Measurements from ENCODE around the gene ADAD2.
"Not testable (repeated sequence)": the region's sequence is repeated elsewhere in the genome, so short reads cannot be mapped to it uniquely, and the experiment has no call there.

Gene ADAD2

DNA sequence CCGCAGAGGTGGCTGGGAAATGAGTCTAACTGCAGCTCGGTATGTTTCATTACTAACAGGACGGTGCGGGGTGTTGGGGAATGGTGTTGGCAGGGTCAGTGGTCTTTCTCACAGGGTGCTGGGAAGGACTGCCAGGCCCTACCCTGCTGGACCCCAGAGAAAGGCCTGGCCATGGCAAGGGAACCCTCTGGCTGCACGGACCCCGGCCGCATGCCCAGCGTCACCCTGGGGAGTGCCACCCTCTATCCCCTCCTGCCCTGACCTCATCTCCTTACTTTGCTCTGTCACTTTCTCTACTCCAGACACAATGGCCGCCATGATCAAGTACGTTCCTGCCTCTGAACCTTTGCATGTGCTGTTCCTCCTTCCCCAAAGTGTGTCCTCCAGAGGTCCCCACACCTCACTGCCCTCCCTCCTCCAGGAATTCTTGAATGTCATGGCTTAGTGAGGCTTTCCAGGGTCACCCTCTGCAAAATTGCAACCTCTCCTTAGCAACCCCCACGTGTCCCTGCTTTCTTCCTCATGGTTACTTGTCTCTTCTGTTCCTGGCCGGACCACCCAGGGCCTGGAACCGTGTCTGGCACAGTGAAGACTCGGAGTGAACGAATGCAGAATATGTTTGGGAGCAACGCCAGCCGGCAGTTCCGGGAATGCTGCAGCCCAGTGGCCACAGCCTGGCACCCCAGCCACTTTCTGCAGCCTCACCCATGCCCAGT lies 15.2 kb downstream of the ADAD2 start:
- no peak overlapping the region for H3K4me3 Mint-ChIP-seq
- DNase-seq (ENCODE audit: low spot score in 2 of 2) (no peak), ATAC-seq (replicated peaks; ENCODE audit: extremely low read depth, poor library complexity, severe bottlenecking) (no peak)
- peaks cover 4% of the 10 kb centered on the region for H3K4me1 Mint-ChIP-seq
- no peaks in the 10 kb centered on the region for H3K36me3 Mint-ChIP-seq (ENCODE audit: insufficient read depth)
- no peak overlapping the region for H3K27ac Mint-ChIP-seq (ENCODE audit: low read depth)
- H3K9me3 Mint-ChIP-seq, result no peaks in the 10 kb centered on the region
- H3K27me3 Mint-ChIP-seq, result peaks cover 8% of the 10 kb centered on the region

DNA sequence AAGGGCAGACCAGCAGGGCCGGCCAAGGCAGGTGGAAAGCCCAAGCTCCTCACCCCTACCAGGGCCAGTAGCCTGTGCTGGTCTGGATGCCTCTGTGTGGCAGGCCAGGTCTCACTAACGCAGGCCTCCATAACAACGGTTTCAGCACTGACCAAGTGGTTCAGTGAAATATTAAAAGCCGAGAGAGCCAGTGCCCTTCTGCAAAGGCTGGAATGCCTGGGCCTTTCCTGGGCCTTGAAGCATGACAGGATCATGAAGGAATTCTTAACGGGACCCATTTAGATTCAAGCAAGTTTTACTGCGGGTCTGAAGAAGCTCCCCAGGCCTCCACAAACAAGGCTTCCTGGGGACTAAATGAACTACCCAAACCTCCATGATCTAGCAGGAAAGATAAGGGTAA lies 16.3 kb downstream of the ADAD2 start:
- ATAC-seq (replicated peaks; ENCODE audit: extremely low read depth, poor library complexity, severe bottlenecking) (no peak), DNase-seq (ENCODE audit: low spot score in 2 of 2) (no peak)
- no peaks in the 10 kb centered on the region for H3K9me3 Mint-ChIP-seq
- H3K4me1 Mint-ChIP-seq, result peaks cover 4% of the 10 kb centered on the region
- no peaks in the 10 kb centered on the region for H3K36me3 Mint-ChIP-seq (ENCODE audit: insufficient read depth)
- H3K4me3 Mint-ChIP-seq, result no peak overlapping the region
- H3K27me3 Mint-ChIP-seq, result peaks cover 8% of the 10 kb centered on the region
- H3K27ac Mint-ChIP-seq (ENCODE audit: low read depth), result no peak overlapping the region

DNA sequence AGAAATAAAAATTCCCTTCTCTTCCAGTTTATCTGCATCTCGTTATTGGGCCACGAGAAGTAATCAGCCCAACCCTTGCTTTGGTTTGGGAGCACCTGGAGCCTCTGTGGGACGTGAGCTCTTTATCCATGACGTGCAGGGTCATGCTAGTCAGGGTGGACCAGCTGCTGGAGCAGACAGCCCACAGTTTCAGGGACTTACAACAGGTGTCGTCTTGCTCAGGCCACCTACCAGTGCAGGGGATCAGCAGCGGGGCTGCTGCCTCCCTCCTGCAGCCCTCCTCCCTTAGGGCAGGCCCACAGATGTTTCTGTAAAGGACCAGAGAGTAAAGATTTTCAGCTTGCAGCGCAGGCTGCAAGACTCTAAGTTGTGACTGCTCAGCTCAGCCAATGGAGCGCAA lies 16.9 kb downstream of the ADAD2 start:
- Mint-ChIP-seq H3K9me3 (no peaks in the 10 kb centered on the region), H3K27me3 (peaks cover 8% of the 10 kb centered on the region), H3K4me3 (no peak overlapping the region), H3K4me1 (peaks cover 4% of the 10 kb centered on the region), H3K36me3 (ENCODE audit: insufficient read depth) (no peaks in the 10 kb centered on the region), H3K27ac (ENCODE audit: low read depth) (no peak overlapping the region)
- ATAC-seq (replicated peaks; ENCODE audit: extremely low read depth, poor library complexity, severe bottlenecking), result no peak
- DNase-seq (ENCODE audit: low spot score in 2 of 2), result no peak

DNA sequence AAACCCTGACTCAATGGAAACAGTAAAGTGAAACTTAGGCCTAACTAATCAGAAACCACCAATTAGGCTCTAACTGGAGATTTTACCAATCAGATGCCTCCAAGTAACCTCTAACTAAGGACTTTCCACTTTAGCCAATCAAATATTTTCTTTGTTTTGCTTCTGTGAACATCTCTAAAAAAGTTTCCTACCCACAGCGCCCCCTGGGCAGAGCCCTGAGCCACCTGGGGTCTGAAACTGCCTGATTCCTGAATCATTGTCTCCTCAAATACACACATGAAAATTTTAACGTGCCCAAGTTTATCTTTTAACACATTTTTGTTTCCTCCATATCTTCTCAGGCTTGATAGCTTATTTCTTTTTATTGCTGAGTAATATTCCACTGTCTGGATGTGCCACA lies 19.0 kb downstream of the ADAD2 start:
- peaks cover 4% of the 10 kb centered on the region for H3K4me1 Mint-ChIP-seq
- H3K36me3 Mint-ChIP-seq (ENCODE audit: insufficient read depth), result no peaks in the 10 kb centered on the region
- H3K27ac Mint-ChIP-seq (ENCODE audit: low read depth), result no peak overlapping the region
- peaks cover 10% of the 10 kb centered on the region for H3K27me3 Mint-ChIP-seq
- no peak for ATAC-seq (replicated peaks; ENCODE audit: extremely low read depth, poor library complexity, severe bottlenecking)
- H3K9me3 Mint-ChIP-seq, result no peaks in the 10 kb centered on the region
- no peak for DNase-seq (ENCODE audit: low spot score in 2 of 2)
- H3K4me3 Mint-ChIP-seq, result no peak overlapping the region

DNA sequence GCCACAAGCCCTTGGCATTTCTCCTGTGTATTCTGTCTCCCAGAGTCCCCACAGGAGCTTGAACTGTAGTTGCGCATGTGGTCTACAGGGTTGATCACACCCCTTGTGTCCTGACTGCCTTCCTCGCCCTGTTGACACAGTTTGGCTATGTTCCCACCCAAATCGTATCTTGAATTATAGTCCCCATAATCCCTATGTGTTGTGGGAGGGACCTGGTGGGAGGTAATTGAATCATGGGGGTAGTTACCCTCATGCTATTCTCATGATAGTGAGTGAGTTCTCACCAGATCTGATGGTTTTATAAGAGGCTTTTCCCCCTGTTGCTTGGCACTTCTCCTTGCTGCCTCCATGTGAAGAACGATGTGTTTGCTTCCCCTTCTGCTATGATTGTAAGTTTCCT lies 21.2 kb downstream of the ADAD2 start:
- Mint-ChIP-seq H3K27me3 (peaks cover 9% of the 10 kb centered on the region), H3K36me3 (ENCODE audit: insufficient read depth) (no peaks in the 10 kb centered on the region), H3K4me3 (no peak overlapping the region), H3K27ac (ENCODE audit: low read depth) (no peak overlapping the region), H3K9me3 (no peaks in the 10 kb centered on the region), H3K4me1 (no peaks in the 10 kb centered on the region)
- ATAC-seq (replicated peaks; ENCODE audit: extremely low read depth, poor library complexity, severe bottlenecking), result no peak
- DNase-seq (ENCODE audit: low spot score in 2 of 2), result no peak

DNA sequence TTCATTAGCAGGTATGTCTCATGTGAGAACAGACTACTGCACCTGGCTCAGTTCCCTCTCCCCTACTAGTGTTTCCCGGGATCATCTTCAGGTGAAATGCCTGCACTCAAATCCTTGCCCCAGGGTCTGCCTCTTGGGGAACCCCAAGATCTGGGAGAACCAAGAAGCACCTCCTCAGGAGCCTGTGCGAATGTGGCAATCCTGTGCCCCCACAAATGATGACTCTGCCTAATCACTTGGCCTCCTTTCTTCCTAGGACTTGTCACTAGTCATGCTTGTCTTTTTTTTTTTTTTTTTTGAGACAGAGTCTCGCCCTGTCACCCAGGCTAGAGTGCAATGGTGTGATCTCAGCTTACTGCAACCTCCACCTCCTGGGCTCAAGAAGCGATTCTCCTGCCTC lies 21.7 kb downstream of the ADAD2 start:
- ATAC-seq (replicated peaks; ENCODE audit: extremely low read depth, poor library complexity, severe bottlenecking), result no peak
- no peak overlapping the region for H3K27ac Mint-ChIP-seq (ENCODE audit: low read depth)
- no peak for DNase-seq (ENCODE audit: low spot score in 2 of 2)
- H3K36me3 Mint-ChIP-seq (ENCODE audit: insufficient read depth), result no peaks in the 10 kb centered on the region
- H3K4me1 Mint-ChIP-seq, result no peaks in the 10 kb centered on the region
- no peak overlapping the region for H3K4me3 Mint-ChIP-seq
- no peaks in the 10 kb centered on the region for H3K9me3 Mint-ChIP-seq
- H3K27me3 Mint-ChIP-seq, result peaks cover 9% of the 10 kb centered on the region

DNA sequence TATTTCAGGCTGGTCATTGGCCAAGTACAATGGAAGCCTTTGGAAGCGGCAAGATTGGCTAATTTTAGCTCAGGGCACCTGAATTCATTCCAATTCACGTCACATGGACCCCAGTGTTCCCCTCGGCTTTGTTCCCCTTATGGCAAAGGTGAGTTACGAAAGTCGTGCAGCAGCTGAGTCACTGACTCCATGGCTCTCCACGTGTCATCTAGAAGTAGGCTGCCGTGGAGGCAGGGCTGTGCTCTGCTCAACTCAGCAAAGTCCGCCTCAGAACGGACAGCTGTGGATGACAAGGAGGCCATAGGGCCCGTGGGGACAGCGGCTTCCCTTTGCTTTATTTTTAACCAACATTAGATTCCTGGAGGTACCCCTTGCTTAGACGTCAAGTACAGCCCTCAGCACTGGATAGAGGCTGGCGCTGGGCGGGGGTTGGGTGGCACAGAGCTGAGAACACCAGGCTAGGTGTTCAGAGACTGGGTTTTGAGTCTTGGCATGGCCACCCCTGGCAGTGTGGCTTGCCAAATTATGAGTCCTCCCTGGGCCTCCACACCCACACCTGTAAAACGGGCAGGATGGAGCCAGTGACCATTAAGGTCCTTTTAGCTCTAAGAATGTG lies 23.6 kb downstream of the ADAD2 start:
- no peak for ATAC-seq (replicated peaks; ENCODE audit: extremely low read depth, poor library complexity, severe bottlenecking)
- DNase-seq (ENCODE audit: low spot score in 2 of 2), result no peak
- H3K9me3 Mint-ChIP-seq, result no peaks in the 10 kb centered on the region
- no peaks in the 10 kb centered on the region for H3K4me1 Mint-ChIP-seq
- H3K27ac Mint-ChIP-seq (ENCODE audit: low read depth), result no peak overlapping the region
- H3K36me3 Mint-ChIP-seq (ENCODE audit: insufficient read depth), result no peaks in the 10 kb centered on the region
- peaks cover 9% of the 10 kb centered on the region for H3K27me3 Mint-ChIP-seq
- no peak overlapping the region for H3K4me3 Mint-ChIP-seq

DNA sequence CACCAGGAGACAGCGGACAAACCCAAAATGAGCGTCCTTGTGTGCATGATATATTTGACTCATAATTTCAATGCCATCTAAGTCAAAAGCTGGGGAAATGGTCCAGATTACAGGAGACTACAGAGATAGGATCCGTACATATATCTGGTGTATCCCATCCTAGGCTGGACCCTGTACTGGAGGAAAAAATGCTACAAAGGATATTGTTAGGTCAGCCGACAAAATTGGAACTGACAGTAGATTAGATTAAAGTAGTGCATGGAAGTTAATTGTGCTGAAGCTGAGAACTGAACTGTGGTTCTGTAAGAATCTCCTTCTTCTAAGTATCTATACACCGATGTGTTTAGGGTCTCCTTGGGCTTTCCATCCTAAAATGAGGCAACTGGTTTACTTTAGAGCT lies 24.6 kb downstream of the ADAD2 start:
- ATAC-seq (replicated peaks; ENCODE audit: extremely low read depth, poor library complexity, severe bottlenecking) (no peak), DNase-seq (ENCODE audit: low spot score in 2 of 2) (no peak)
- Mint-ChIP-seq H3K27me3 (peaks cover 12% of the 10 kb centered on the region), H3K36me3 (ENCODE audit: insufficient read depth) (no peaks in the 10 kb centered on the region), H3K4me3 (no peak overlapping the region), H3K9me3 (no peaks in the 10 kb centered on the region), H3K4me1 (no peaks in the 10 kb centered on the region), H3K27ac (ENCODE audit: low read depth) (no peak overlapping the region)

DNA sequence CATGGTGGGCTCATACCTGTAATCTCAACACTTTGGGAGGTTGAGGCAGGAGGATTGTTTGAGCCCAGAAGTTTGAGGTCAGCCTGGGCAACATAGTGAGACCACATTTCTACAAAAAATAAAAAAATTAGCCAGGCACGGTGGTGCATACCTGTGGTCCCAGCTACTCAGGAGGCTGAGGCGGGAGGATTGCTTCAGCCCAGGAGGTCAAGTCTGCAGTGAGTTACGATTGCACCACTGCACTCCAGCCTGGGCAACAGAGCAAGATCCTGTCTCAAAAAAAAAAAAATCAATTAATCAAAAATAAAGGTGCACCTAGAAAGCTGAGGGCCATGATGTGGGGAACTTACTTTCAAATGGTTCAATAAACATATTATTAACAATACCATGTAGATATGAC lies 25.2 kb downstream of the ADAD2 start:
- H3K27me3 Mint-ChIP-seq, result peaks cover 18% of the 10 kb centered on the region
- not testable (repeated sequence) for DNase-seq (ENCODE audit: low spot score in 2 of 2); H3K9me3 Mint-ChIP-seq; H3K27ac Mint-ChIP-seq (ENCODE audit: low read depth); H3K4me1 Mint-ChIP-seq; ATAC-seq (replicated peaks; ENCODE audit: extremely low read depth, poor library complexity, severe bottlenecking); H3K36me3 Mint-ChIP-seq (ENCODE audit: insufficient read depth); H3K4me3 Mint-ChIP-seq

DNA sequence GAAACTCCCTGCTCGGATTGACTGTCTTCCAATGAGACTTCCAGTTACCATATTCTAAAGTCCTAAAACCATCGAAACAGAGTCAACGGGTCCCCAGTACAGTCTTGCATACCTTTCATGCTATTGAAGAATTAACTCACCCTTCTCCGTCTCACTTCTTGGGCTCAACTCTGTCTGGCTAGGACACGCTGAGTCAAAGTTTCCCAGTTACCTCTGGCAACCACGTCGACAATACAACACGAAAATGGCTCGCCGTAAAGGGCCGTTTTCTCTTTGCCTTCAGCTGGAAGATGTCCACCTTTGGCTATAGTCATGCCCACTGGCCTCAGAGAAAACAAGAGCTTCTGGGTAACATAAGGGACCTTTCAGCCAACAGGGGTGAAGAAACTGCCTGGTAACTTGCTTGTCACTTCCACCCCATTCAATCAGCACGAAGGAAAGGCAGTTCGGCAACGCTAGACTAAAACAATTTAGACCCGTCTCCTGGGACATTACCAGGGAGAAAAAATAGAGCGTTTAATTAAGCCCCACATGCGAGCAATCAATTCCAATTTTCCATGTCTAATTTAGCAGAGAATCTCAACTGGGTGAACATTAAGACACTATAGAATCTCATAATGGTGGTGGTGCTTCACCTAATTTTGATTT lies 27.3 kb downstream of the ADAD2 start:
- H3K9me3 Mint-ChIP-seq, result no peaks in the 10 kb centered on the region
- no peaks in the 10 kb centered on the region for H3K36me3 Mint-ChIP-seq (ENCODE audit: insufficient read depth)
- H3K4me1 Mint-ChIP-seq, result no peaks in the 10 kb centered on the region
- DNase-seq (ENCODE audit: low spot score in 2 of 2) (no peak), ATAC-seq (replicated peaks; ENCODE audit: extremely low read depth, poor library complexity, severe bottlenecking) (no peak)
- peaks cover 40% of the 10 kb centered on the region for H3K27me3 Mint-ChIP-seq
- H3K27ac Mint-ChIP-seq (ENCODE audit: low read depth), result no peak overlapping the region
- H3K4me3 Mint-ChIP-seq, result no peak overlapping the region

DNA sequence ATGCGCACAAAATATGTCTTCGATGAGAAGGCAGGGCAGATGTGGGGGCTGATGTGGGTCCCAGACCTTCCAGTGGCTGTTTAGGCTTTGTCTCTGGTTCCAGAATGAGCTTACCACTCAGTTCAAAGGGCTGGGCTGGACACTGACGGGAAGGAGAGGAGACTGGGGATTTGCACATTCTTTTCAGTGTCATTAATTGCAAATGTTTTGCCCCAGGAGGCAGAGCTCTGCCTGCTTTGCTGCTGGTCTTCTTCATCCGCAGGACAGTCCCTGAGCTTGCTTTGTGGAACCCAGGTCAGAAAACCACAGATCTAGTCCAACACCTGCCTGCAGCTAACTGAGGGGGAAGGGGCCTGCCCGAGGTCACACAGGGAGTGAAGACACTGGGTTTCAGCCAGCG lies 28.0 kb downstream of the ADAD2 start:
- H3K4me3 Mint-ChIP-seq, result no peak overlapping the region
- ATAC-seq (replicated peaks; ENCODE audit: extremely low read depth, poor library complexity, severe bottlenecking) (no peak), DNase-seq (ENCODE audit: low spot score in 2 of 2) (no peak)
- peaks cover 44% of the 10 kb centered on the region for H3K27me3 Mint-ChIP-seq
- H3K27ac Mint-ChIP-seq (ENCODE audit: low read depth), result no peak overlapping the region
- H3K4me1 Mint-ChIP-seq, result no peaks in the 10 kb centered on the region
- no peaks in the 10 kb centered on the region for H3K36me3 Mint-ChIP-seq (ENCODE audit: insufficient read depth)
- no peaks in the 10 kb centered on the region for H3K9me3 Mint-ChIP-seq

DNA sequence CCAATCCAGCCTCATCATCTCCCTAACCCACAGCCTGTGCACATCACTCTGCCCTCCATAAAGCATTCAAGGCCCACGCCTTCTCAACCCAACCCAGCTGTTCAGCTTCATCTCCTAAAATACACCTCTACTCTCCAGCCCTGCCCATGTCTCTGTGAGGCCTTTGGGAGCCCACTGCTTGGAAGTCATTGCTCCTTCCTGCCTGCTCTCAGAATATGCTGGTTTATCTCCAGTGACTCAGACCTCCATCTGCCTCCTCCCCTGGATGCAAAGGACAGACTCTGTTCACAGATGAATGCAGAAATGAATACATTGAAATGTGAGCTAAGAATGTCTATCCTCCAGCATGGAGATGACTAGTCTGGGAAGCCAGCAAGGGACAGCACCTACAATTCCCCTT lies 29.9 kb downstream of the ADAD2 start:
- no peak overlapping the region for H3K27ac Mint-ChIP-seq (ENCODE audit: low read depth)
- DNase-seq (ENCODE audit: low spot score in 2 of 2), result no peak
- no peaks in the 10 kb centered on the region for H3K4me1 Mint-ChIP-seq
- no peaks in the 10 kb centered on the region for H3K36me3 Mint-ChIP-seq (ENCODE audit: insufficient read depth)
- no peak for ATAC-seq (replicated peaks; ENCODE audit: extremely low read depth, poor library complexity, severe bottlenecking)
- H3K9me3 Mint-ChIP-seq, result no peaks in the 10 kb centered on the region
- no peak overlapping the region for H3K4me3 Mint-ChIP-seq
- H3K27me3 Mint-ChIP-seq, result peaks cover 50% of the 10 kb centered on the region

DNA sequence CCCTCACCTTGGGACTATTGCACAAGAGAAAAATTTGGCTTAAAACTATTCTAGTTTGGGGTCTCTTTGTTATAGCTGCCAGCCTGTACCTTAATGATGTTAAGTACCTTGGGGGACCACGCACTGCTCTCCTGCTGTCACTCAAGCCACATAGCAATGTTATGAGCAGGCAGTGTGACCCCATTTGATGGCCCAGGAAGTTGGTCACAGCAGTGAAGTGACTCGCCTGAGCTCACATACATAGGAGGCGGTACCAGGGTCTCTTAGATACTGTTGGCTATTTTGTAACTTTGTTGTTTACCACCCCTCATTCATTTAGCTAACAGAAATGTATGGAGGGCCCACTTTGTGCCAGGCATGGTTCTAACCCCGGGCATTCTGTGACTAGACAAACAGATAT lies 32.5 kb downstream of the ADAD2 start:
- DNase-seq (ENCODE audit: low spot score in 2 of 2) (no peak), ATAC-seq (replicated peaks; ENCODE audit: extremely low read depth, poor library complexity, severe bottlenecking) (no peak)
- Mint-ChIP-seq H3K36me3 (ENCODE audit: insufficient read depth) (no peaks in the 10 kb centered on the region), H3K27ac (ENCODE audit: low read depth) (no peak overlapping the region), H3K27me3 (peaks cover 71% of the 10 kb centered on the region), H3K9me3 (no peaks in the 10 kb centered on the region), H3K4me1 (no peaks in the 10 kb centered on the region), H3K4me3 (no peak overlapping the region)

Data from central memory CD8-positive, alpha-beta T cell (primary cell).